Loucy (cell line): Measurements from ENCODE around the gene MAN1B1.

Experiments used
- H2AFZ ChIP-seq: fragments of 200-600 bp; sonication (generic); 2 replicates; pipeline ENCODE4 v1.6.0; 2016; ENCODE audit warnings: antibody characterized with exemption, mild to moderate bottlenecking, low read length, moderate library complexity
- H3F3A ChIP-seq: fragments of 200-600 bp; 2 replicates; pipeline ENCODE4 v1.6.0; 2016; ENCODE audit warnings: antibody characterized with exemption, low read depth, mild to moderate bottlenecking
- H3K27me3 ChIP-seq: fragments of 200-600 bp; sonication (generic); 2 replicates; pipeline ENCODE4 v1.6.1; 2014; ENCODE audit warnings: low read length, mild to moderate bottlenecking; ENCODE audit not compliant: insufficient read depth, poor library complexity, severe bottlenecking
- H3K36me3 ChIP-seq: fragments of 200-600 bp; sonication (generic); 2 replicates; pipeline ENCODE4 v1.6.1; 2016; ENCODE audit warnings: low read length; ENCODE audit not compliant: insufficient read depth
- H3K4me1 ChIP-seq: fragments of 200-600 bp; sonication (generic); 2 replicates; pipeline ENCODE4 v1.5.1; 2014; ENCODE audit warnings: low read length, mild to moderate bottlenecking; ENCODE audit not compliant: insufficient read depth, poor library complexity, severe bottlenecking
- H3K4me2 ChIP-seq: fragments of 200-600 bp; sonication (generic); 2 replicates; pipeline ENCODE4 v1.6.0; 2014; ENCODE audit warnings: antibody characterized with exemption, low read length, low read depth, mild to moderate bottlenecking; ENCODE audit not compliant: poor library complexity, severe bottlenecking
- H3K4me3 ChIP-seq: fragments of 200-600 bp; sonication (generic); 2 replicates; pipeline ENCODE4 v1.5.1; 2014; ENCODE audit warnings: low read length, mild to moderate bottlenecking, mixed read lengths; ENCODE audit not compliant: poor library complexity, severe bottlenecking
- H3K79me2 ChIP-seq: fragments of 200-600 bp; sonication (generic); 2 replicates; pipeline ENCODE4 v1.6.1; 2014; ENCODE audit warnings: low read length; ENCODE audit not compliant: insufficient read depth
- H3K9ac ChIP-seq: fragments of 200-600 bp; sonication (generic); 2 replicates; pipeline ENCODE4 v1.6.0; 2014; ENCODE audit warnings: mild to moderate bottlenecking, low read depth, low read length, moderate library complexity; ENCODE audit not compliant: poor library complexity, severe bottlenecking
- H3K9me2 ChIP-seq: fragments of 200-600 bp; sonication (generic); replicated peaks from 2 replicates; pipeline ENCODE4 v1.6.1; 2016; ENCODE audit warnings: low read depth, low read length, mixed read lengths
- H3K9me3 ChIP-seq: fragments of 200-600 bp; sonication (generic); 2 replicates; pipeline ENCODE4 v1.6.1; 2014; ENCODE audit warnings: mild to moderate bottlenecking, antibody characterized with exemption, low read length, low read depth; ENCODE audit not compliant: insufficient read depth
- H4K20me1 ChIP-seq: fragments of 200-600 bp; sonication (generic); 2 replicates; pipeline ENCODE4 v1.6.0; 2014; ENCODE audit warnings: antibody characterized with exemption, low read length, mild to moderate bottlenecking; ENCODE audit not compliant: insufficient read depth, poor library complexity, severe bottlenecking
- EZH2phosphoT487 ChIP-seq: fragments of 200-600 bp; IDR thresholded peaks from 2 replicates; pipeline ENCODE4 v1.6.1; 2018; ENCODE audit warnings: antibody characterized with exemption, mild to moderate bottlenecking, moderate library complexity, borderline replicate concordance
- TF ChIP-seq, protein P1 (sequence below): fragments of 200-600 bp; sonication (generic); conservative IDR thresholded peaks from 2 replicates; pipeline ENCODE4 v1.5.1; 2014; ENCODE audit warnings: mild to moderate bottlenecking, antibody characterized with exemption, low read length

Gene MAN1B1

DNA sequence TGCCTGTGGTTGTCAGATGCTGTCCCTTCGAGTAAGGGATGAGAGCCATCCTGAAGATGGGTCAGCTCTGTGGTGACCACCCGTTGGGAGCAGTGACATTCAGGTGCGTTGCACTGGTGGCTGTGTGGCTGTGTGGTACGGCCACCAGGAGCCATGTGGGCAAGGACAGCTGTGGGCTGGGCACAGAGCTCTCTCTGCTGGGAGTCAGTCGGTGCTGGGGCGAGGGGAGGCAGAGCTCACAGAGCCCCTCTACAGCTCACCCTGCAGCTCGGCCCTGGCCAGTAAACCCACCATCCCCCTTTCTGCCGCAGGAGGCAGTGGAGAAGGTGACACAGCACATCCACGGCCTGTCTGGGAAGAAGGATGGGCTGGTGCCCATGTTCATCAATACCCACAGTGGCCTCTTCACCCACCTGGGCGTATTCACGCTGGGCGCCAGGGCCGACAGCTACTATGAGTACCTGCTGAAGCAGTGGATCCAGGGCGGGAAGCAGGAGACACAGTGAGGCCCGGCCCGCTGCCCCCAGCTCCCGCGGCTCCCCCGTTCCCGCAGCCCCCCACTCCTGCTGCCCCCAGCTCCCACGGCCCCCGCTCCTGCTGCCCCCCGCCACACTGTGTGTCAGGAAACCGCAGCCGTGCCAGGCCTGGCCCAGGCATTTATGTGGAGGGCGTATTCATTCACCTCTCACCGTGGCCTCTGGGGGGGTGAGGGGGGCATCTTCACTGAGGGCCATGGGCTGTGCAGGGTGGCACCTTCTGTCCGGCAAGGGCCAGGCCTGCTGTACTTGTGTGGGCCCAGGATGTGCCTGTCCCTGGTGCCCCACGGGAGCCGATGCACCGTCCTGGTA, 19.3 kb downstream of the MAN1B1 start:
- peaks cover 75% of the 10 kb centered on the region; the same call in 1 of the 2 replicates for H3K36me3 ChIP-seq
- H2AFZ ChIP-seq, result no peak overlapping the region
- no peaks in the 10 kb centered on the region for H3F3A ChIP-seq
- H3K27me3 ChIP-seq, result no peaks in the 10 kb centered on the region
- H4K20me1 ChIP-seq, result no peaks in the 10 kb centered on the region
- TF ChIP-seq, protein P1, sequence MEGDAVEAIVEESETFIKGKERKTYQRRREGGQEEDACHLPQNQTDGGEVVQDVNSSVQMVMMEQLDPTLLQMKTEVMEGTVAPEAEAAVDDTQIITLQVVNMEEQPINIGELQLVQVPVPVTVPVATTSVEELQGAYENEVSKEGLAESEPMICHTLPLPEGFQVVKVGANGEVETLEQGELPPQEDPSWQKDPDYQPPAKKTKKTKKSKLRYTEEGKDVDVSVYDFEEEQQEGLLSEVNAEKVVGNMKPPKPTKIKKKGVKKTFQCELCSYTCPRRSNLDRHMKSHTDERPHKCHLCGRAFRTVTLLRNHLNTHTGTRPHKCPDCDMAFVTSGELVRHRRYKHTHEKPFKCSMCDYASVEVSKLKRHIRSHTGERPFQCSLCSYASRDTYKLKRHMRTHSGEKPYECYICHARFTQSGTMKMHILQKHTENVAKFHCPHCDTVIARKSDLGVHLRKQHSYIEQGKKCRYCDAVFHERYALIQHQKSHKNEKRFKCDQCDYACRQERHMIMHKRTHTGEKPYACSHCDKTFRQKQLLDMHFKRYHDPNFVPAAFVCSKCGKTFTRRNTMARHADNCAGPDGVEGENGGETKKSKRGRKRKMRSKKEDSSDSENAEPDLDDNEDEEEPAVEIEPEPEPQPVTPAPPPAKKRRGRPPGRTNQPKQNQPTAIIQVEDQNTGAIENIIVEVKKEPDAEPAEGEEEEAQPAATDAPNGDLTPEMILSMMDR, result no peak
- TF ChIP-seq EZH2phosphoT487, result no peak
- no peaks in the 10 kb centered on the region for H3K9me3 ChIP-seq
- H3K4me1 ChIP-seq, result no peaks in the 10 kb centered on the region
- H3K4me3 ChIP-seq, result no peak overlapping the region
- H3K4me2 ChIP-seq, result no peak overlapping the region
- H3K79me2 ChIP-seq, result no peaks in the 10 kb centered on the region
- H3K9me2 ChIP-seq, result no peaks in the 10 kb centered on the region
- no peak overlapping the region for H3K9ac ChIP-seq

- Histone ChIP-seq H3K27me3 (no peaks in the 10 kb centered on the region), H4K20me1 (no peaks in the 10 kb centered on the region), H3K4me1 (no peaks in the 10 kb centered on the region), H3K9ac (no peak overlapping the region), H2AFZ (no peak overlapping the region), H3K4me2 (no peak overlapping the region), H3F3A (no peaks in the 10 kb centered on the region), H3K9me2 (no peaks in the 10 kb centered on the region), H3K79me2 (no peaks in the 10 kb centered on the region), H3K4me3 (no peak overlapping the region), H3K36me3 (peaks cover 67% of the 10 kb centered on the region; the same call in 1 of the 2 replicates), H3K9me3 (no peaks in the 10 kb centered on the region)
- TF ChIP-seq, protein P1, result no peak
- TF ChIP-seq EZH2phosphoT487, result no peak
Observed at GRCh38 chr9:137106662-137107250, 20.0 kb downstream of the MAN1B1 start.

- Histone ChIP-seq H3K9me3 (no peaks in the 10 kb centered on the region), H3K4me2 (no peak overlapping the region), H4K20me1 (no peaks in the 10 kb centered on the region), H3K4me1 (no peaks in the 10 kb centered on the region), H3K9me2 (no peaks in the 10 kb centered on the region), H3F3A (no peaks in the 10 kb centered on the region), H3K9ac (no peak overlapping the region), H2AFZ (no peak overlapping the region), H3K36me3 (peaks cover 61% of the 10 kb centered on the region; the same call in 1 of the 2 replicates), H3K4me3 (no peak overlapping the region), H3K79me2 (no peaks in the 10 kb centered on the region), H3K27me3 (no peaks in the 10 kb centered on the region)
- no peak for TF ChIP-seq EZH2phosphoT487
- TF ChIP-seq, protein P1, result no peak
Observed at GRCh38 chr9:137107312-137107921, 20.6 kb downstream of the MAN1B1 start.
